H1 (cell line): ENCODE results near the gene CUEDC2. TPM values are rescaled to one million over a fixed set of nuclear protein-coding genes. Genes with fewer than 3 reads are reported as not detected.
A peak's percentile ranks its signal among the peaks of the same experiment; 100 is the strongest.

Experiments used
- ATF3 ChIP-seq: IDR thresholded peaks from 2 replicates; pipeline ENCODE4 v1.6.1; 2011; ENCODE audit warnings: low read depth, mild to moderate bottlenecking, low read length; ENCODE audit not compliant: insufficient read depth
- BCL11A ChIP-seq, 2 experiments: IDR thresholded peaks; one replicate each; pipeline ENCODE4 v1.6.1; 2011; ENCODE audit warnings: low read depth in 2 of 2, low read length in 2 of 2, mild to moderate bottlenecking in 2 of 2
- BRCA1 ChIP-seq: IDR thresholded peaks from 2 replicates; pipeline ENCODE4 v1.6.1; 2012; ENCODE audit warnings: low read depth, low read length, improper control_type of control experiment
- CHD2 ChIP-seq: IDR thresholded peaks from 2 replicates; pipeline ENCODE4 v1.6.1; 2012; ENCODE audit warnings: low read length, improper control_type of control experiment
- CTBP2 ChIP-seq: IDR thresholded peaks from 2 replicates; pipeline ENCODE4 v1.7.0; 2011; ENCODE audit warnings: borderline replicate concordance, mild to moderate bottlenecking, moderate library complexity, mixed read lengths, low read length; ENCODE audit not compliant: insufficient read depth, insufficient read length
- EP300 ChIP-seq, 2 experiments: IDR thresholded peaks; 1 replicate in 1 of 2; 2 replicates in 1 of 2; pipeline ENCODE4 v1.6.1; 2011 to 2012; ENCODE audit warnings: low read depth in 2 of 2, low read length in 2 of 2, mild to moderate bottlenecking in 2 of 2, borderline replicate concordance in 1 of 2, inconsistent platforms in 1 of 2, moderate library complexity in 1 of 2
- EZH2 ChIP-seq: fragments of 200-600 bp; sonication (generic); IDR thresholded peaks from 2 replicates; pipeline ENCODE4 v1.7.1; 2012; ENCODE audit warnings: low read depth, mild to moderate bottlenecking, moderate library complexity, low read length, inconsistent platforms; ENCODE audit not compliant: severe bottlenecking
- KDM1A ChIP-seq: fragments of 200-600, 300-600 bp; sonication (generic); IDR thresholded peaks from 2 replicates; pipeline ENCODE4 v1.7.1; 2016; ENCODE audit warnings: mild to moderate bottlenecking, low read length, borderline replicate concordance
- MAX ChIP-seq: IDR thresholded peaks from 2 replicates; pipeline ENCODE4 v1.6.1; 2012; ENCODE audit warnings: inconsistent platforms
- NRF1 ChIP-seq: IDR thresholded peaks from 2 replicates; pipeline ENCODE4 v1.6.1; 2011; ENCODE audit warnings: mild to moderate bottlenecking, low read depth, low read length, improper control_type of control experiment
- POLR2AphosphoS5 ChIP-seq: IDR thresholded peaks from 2 replicates; pipeline ENCODE4 v1.6.1; 2011; ENCODE audit warnings: low read depth, low read length
- SIRT6 ChIP-seq: IDR thresholded peaks from one replicate; pipeline ENCODE4 v1.7.1; 2012; ENCODE audit warnings: low read length, inconsistent platforms
- SP4 ChIP-seq: IDR thresholded peaks from 2 replicates; pipeline ENCODE4 v1.6.1; 2012; ENCODE audit warnings: low read length, inconsistent platforms
- TBP ChIP-seq: IDR thresholded peaks from 2 replicates; pipeline ENCODE4 v1.6.1; 2011; ENCODE audit warnings: low read depth, low read length, improper control_type of control experiment
- polyA plus RNA-seq, 7 experiments: library from polyadenylated mRNA; depleted of rRNA in 3 of 7; stranded (reverse) in 5 of 7; unstranded in 2 of 7; fragments of >200 nt in 5 of 7; fragments of 200-250 nt in 2 of 7; gene quantifications; 1 replicate in 5 of 7; 2 replicates in 1 of 7; 4 replicates in 1 of 7; pipeline versions ENCODE4 v1.2.1 to v1.2.3, GENCODE V29; 2011 to 2013; ENCODE audit warnings: missing spikeins in 2 of 7, mixed read lengths in 2 of 7
- total RNA-seq: library from RNA; stranded (reverse); fragmentation: NEBNext Ultra II Directional; extraction: Animal tissue kit (Norgen Biotek cat#: 25700); gene quantifications from 2 replicates; pipeline ENCODE4 v1.2.1, GENCODE V29; 2021

CUEDC2 gene
- total and polyA plus RNA-seq, 2 of the 8 experiments (the other 6 are each of a cell fraction or from before 2014, with no cell fraction given) = 41.7 to 55.2 TPM

GRCh38 chr10:102410429-102411073, 21.8 kb downstream of the CUEDC2 start (continued):
- TF ChIP-seq TBP (no peak), EP300 (IDR thresholded peaks at IDR 0.05; ENCODE audit: borderline replicate concordance in 1 of 2, low read depth in 2 of 2, low read length in 2 of 2) (no peak), KDM1A (peak; percentile 51; the same call in 1 of the 2 replicates), SIRT6 (no peak), CTBP2 (no peak), NRF1 (no peak), BRCA1 (no peak), MAX (peak; percentile 34; the same call in 1 of the 2 replicates), CHD2 (peak; percentile 36; the same call in 1 of the 2 replicates), EZH2 (no peak), ATF3 (no peak), BCL11A (IDR thresholded peaks at IDR 0.05; ENCODE audit: low read depth in 2 of 2, low read length in 2 of 2) (no peak), SP4 (no peak), POLR2AphosphoS5 (no peak)
